ENCODE results near the gene CYP2S1.

GRCh38 chr19:41226874-41227390 is 33.9 kb downstream of the CYP2S1 start:
- TF ChIP-seq CTCF (conservative IDR thresholded peaks at IDR 0.05 in 1 of 2, IDR thresholded peaks at IDR 0.05 in 1 of 2; ENCODE audit: extremely low read depth in 1 of 2, insufficient read depth in 1 of 2, low read depth in 1 of 2, low read length in 2 of 2) (no peak), EZH2 (IDR thresholded peaks at IDR 0.05; ENCODE audit: borderline replicate concordance, low read length) (no peak)
